Stimulated activated naive CD4-positive, alpha-beta T cell (primary cell): ENCODE measurements around the gene NEDD4L.
"Not testable (repeated sequence)": the region's sequence is repeated elsewhere in the genome, so short reads cannot be mapped to it uniquely, and the experiment has no call there.

Source experiments
- DNase-seq, 6 experiments: peaks; one replicate each; lab custom pipeline; 2025; lab: John Stamatoyannopoulos, UW

NEDD4L gene

DNA sequence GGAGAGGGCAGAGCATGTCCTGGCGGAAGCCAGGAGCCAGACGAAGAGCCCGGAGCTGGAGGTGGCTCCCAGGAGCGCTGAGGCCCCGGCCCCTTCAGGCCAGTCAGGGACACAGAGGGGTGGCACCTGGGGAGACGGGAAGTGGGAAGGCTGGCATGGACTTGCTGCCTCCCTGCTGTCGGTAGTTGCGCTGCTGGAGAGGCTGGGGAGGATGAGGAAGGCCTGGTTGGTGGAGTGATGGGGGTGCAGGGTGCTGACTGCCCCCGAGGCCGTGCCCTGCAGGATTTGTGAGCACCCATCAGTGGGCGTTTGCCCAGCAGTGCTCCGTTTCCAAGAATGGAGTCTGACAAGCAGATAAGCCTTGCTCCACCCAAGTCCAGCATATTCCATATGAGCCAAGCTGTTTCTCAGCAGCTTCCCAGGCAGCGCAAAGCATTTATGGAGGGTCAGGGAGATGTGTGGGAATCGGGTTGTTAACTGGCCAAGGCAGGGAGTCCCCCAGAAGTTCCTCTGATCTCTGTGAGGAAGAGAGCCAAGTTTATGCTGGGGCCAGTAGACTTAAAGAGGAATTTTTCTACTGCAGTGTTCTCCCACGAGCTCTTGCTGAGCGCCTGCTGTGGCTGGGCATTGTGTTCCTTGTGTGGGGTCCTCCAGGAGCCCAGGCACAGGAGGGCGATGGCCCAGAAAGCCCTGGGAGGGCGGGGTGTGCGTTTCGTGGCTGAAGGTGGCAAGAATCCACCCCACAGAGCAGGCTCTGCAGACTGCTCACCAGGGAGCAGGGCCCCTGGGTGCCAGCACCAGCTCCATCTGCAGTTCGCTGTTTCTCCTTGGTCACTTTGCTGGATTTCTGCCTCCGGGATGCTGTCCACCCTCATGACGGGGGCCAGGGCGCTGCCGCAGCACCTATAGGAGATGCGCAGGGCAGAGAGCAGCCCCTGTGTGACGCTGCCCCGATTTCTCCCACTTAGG is 334.7 kb downstream of the NEDD4L start:
- DNase-seq = no peak

DNA sequence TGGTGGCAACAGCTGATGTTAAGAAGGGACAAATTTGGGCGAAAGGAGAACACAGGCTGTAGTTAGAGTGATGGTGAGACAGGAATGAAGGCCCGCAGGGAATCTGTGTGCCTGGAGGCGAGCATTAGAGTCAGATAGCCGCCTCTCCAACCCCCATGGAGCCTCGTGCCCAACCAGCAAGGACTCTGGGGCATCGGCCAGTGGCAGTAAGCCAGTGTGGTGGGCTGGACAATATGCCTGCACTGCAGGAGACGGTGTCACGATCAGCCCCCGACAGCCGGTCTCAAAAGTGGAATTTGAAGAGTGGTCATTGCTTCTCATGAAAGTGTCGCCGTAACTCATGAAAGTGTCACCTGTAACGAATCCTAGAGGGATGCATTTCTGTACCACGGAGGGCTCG is 335.4 kb downstream of the NEDD4L start:
- no peak for DNase-seq

DNA sequence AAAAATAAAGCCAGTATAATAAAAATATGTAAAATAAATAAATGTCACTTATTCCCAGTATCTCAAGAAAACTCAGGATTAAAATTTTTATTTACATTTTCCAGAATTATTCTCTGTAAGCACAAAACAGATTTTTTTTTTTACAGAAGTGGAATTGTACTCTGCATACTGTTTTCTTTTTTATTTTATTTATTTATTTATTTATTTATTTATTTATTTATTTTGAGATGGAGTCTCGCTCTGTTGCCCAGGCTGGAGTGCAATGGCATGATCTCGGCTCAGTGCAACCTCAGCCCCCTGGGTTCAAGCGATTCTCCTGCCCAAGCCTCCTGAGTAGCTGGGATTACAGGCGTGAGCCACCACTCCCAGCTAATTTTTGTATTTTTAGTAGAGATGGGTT is 336.1 kb downstream of the NEDD4L start:
- DNase-seq = not testable (repeated sequence)

DNA sequence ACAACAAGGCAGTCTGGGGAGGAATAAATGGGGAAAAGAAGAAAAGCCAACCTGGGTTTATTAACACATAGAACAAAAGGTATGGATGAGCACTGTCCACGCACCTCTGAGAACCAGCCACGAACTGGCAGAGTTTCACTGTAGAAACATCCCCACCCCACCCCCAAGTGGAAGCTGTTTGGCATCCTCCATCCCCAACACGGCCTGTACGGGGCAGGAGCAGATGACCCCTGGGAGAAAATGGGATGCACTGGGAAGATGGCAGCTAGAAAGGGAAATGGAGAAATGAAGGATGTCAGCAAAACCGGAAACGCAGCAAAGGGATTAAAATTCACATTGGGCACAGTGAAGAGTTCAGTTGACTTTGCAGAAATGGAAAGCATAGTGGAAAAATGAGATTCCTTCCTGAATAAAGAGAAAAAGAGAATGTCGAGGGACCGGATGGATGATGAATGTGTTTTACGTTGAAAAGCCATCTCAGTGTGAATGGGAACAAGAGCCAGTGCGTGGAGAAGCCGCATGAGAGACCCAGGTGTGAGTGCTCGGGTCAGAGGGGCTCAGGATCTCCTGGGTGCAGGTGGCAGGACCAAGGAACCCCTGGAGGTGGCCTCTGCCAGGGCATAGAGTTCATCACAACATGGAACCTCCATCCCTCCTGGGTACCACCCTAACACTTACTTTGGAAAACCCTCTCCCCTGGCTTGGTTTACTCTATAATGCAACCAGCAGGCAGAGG is 337.8 kb downstream of the NEDD4L start:
- no peak for DNase-seq

DNA sequence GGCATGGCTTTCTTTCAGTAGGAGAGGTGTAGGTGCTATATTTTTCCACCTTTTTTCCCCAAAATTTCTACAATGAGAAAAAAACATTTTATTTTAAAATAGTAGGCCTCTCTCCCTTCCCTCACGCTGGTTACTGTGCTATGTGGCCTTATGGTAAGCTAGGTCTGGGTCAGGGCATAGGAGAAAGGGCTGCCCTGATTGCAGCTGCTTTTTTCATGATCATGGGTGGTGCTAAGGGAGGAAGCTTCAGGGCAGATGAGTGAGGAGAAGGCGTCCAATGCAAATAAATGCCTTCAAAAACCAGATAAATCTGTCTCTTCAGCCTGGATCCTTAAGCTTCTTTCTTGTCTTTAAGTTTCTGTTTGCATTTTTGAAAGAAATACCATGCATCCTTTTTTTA is 338.4 kb downstream of the NEDD4L start:
- DNase-seq = no peak

DNA sequence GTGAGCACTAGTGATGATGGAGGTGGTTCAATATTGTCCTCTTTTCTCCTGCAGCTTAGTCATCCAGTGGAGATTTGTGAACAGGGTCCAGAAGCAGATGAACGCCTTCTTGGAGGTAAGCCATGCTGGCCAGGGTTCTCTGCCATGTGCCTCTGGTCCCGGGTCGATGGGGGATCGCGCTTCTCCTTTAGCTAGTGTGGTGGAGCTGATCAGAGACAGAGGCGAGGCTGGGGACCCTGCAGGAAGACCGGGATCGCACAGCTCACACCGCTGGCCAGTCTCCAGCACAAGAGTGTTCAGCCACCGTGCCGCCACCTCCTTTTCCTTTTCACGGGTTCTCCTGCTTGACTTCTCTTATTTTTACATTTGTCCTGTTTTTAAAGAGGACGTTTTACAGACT is 341.4 kb downstream of the NEDD4L start:
- DNase-seq = no peak

DNA sequence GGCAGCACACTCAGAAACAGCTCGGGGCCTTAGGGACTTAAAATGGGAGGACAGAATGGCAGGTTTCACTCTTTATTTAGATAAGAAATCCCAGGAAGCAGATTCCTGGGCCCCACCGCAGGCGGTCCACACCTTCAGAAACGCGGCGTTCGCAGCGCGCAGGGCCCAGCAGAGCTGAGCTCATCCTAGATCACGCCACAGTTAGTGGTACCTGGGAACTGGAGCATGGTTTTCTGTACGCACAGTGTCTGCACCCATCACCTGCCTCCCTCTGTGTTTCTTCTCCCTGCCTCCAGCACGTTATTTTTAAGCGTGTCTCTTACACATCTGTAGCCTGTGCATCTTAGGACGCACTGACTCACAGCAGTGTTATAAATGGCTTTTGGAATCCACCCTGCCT is 342.8 kb downstream of the NEDD4L start:
- DNase-seq = no peak

DNA sequence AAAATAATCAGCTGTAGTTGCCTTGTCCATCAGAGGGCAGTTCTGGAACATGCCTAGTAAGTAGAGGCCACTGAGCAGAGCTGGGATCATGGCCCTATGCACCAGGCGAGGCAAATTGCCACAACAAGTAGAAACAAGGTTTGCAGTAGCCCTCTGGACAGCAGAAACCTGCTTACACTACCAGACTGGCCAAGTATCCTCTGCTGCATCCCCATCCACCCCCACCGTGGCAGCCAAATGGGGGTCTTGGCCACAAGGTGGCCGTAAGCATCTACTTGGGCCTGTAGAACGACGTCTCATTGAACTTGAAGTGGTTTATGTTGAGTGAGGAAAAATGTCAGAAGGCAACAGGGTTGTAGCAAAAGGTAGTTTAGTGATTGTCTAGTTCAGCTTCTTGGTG is 343.7 kb downstream of the NEDD4L start:
- DNase-seq = no peak

DNA sequence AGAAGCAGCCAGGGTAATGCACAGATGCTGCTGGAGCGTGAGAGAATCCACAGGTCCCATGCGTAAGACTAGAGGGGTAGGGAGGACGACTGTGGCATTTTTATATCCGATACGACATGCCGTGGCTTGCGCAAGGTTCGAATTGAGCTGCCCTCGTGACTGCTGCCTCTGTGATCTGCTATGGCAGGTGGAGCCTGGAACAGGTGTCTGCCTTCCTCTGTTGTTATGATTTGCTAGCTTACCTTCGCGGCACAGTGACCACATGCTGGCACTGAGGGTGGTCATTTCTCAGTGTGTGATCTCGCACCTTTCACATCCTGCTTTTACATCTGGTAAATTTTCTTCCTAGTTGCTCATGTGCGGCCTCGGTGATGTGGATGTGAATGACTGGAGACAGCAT is 344.7 kb downstream of the NEDD4L start:
- DNase-seq = no peak

DNA sequence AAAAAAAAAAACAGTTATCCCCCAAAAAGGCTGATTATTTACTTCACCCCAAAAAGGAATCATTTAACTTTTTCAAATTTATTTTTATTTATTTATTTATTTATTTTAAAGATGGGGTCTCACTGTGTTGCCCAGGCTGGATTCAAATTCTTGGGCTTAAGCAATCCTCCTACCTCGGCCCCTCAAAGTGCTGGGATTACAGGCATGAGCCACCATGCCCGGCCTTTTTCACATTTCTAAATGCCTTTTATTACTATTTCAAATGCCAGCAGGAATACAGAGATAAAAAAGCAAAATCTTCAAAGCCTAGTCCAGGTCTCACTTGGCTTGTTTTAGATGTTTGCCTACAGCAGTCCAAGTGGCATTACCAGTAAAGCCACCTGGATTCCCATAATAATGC is 345.7 kb downstream of the NEDD4L start:
- no peak for DNase-seq

DNA sequence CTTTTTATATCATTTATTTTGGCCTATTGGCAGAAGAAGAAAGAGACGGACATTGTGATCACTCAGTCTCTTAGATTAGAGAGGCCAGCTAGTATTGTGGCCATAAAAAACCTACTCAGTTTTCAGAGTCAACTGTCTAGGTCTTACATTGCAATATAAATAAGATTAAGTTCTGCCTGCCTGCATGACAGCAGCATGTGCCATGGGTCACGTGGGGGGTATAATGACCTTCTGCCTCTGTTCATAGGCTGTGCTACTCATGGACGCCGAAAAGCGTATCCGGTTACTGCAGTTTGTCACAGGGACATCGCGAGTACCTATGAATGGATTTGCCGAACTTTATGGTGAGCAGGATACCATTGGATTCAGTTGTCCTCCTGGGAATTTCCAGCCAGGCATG is 346.4 kb downstream of the NEDD4L start:
- DNase-seq = no peak

DNA sequence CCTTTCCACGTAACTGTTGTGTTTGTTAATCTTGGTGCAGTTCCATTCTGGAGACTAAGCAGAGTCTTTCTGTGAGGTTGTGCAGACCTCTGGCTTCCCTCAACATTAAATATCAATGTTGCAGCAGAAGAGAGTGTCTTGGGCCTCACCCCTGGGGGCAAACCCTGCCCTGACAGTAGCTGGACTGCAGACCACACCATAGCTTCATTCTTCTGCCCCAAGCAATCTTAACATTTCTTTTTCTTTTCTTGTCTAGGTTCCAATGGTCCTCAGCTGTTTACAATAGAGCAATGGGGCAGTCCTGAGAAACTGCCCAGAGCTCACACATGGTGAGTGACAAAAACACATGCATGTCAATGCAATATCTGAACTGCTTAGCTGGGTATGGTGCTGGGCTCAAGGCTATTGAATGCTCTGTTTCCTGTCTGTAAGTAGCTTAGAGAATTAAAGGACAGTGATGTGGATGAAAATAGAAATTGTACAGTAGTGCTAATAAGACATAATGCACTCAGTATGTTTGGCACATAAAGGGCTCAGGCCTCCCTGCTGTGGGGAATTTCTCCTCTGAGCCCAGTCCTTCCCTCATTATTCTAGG is 347.3 kb downstream of the NEDD4L start:
- DNase-seq = no peak

DNA sequence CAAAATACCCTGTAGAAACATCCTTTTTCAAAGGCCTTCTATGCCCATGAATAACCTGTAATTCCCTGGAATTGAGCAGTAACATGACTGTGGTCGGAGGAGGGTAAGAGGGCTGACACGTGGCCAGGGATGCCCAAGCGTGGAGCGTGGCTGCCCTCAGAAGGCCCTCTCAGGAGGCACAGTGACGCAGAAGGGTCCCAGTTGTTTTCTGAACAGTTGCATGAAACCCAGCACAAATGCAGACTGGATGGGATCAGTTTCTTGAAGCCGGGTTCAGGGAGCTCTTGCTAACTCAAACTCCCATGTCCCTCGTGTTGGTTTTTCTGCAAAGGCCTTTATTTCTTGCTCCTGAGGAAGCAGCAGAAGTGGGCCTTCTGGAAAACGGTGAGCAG is 347.9 kb downstream of the NEDD4L start:
- no peak for DNase-seq

DNA sequence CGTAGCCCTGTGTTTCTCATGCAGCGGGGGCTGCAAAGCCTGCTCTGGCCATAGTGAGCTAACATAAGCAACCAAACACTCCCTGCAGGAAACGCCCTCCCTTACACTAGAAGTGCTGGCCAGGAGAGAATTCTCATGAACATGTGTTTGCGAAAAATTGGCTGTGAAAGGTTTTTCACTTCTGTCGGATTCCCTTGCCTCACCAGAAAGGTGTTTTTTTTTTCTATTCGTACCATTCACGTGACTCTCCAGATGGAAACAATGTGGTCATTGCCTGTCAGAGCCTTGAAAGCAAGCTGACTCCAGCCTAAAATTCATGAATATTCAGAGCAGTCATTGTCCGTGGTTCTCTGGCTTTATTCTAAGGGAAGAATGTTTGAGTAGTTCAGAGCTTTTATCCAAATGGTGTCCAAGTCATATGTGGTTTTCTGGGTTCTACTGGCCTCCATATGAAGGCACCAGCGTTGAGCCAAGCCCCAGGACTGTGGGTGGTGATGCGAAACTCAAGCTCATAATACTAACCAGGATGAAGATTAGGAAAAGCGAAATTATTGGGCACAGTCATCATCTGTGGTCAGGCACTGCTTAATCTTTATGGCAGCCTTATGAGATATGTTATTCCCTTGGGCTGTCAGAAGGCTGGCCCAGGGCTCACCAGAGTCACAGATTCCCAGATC is 348.4 kb downstream of the NEDD4L start:
- DNase-seq = no peak

DNA sequence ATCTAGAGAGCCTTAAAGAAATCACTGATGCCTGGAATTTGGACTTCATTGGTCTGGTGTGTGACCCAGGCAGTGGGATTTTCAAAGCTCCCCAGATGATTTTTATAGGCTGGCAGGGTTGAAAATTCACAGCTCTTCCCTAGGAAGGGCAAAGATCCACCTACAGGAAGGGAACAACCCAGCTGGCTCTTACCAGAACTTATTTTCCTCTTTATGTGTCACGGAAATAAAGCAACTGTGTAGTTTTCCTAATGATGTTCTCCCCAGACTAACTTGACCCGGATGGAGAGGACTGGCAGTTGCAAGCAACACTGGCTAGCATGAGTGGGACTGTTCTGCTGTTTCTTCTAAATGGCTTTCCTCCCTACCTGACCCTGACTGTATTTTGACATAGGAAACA is 349.3 kb downstream of the NEDD4L start:
- no peak for DNase-seq

DNA sequence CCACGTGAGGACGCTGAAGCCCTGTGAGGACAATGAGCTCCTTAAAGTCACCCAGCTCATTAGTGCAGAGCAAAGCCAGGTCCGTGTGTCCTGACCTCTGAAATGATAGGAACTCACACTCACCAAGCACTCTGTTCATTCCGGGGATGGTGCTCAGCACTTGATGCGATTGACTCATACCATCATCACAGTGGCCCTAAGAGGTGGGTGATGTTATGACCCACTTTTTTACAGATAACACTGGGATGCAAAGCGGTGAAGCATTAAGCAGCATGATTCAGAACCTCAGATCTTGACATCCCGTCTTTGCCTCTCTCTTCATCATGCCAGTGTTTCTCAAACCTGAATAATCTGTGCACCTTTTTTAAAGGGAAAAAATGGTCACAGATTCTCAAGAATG is 350.0 kb downstream of the NEDD4L start:
- no peak for DNase-seq

DNA sequence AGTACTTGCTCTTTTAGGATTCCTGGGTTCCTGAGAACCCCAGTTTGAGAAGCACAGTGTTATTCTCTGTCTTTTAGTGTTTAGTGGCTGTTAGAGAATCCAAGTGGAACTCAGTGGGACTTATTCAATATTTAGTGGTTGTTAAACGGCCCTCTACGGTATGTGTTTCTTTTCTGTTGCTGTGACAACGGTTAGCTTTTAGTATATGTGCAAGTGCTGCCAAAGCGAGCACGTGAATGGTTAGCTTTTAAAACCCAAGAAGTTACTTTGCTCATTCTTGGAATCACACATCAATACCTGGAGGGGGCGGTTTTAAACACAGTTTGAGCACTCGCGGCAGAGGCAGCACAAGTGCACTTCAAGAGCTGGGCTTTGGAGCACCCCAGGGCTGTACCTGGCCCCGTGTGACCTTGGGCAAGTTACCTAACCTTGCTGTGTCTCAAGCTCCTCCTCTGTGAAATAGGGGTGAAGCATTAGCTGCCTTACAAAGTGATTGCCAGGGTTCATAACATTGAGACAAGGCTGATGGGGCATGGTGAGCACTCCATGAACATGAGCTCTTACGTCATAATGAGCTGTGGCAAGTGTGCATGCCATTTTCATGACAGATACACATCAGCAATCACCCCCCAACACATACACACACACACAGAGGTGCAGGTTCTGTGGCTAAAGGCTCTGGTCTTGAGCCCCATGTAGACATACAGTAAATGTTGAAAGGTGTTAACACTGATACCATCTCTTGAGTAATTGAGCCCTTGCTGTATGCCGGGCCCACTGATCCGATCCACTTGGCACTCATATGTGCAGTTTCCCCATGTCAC is 350.8 kb downstream of the NEDD4L start:
- DNase-seq = no peak

DNA sequence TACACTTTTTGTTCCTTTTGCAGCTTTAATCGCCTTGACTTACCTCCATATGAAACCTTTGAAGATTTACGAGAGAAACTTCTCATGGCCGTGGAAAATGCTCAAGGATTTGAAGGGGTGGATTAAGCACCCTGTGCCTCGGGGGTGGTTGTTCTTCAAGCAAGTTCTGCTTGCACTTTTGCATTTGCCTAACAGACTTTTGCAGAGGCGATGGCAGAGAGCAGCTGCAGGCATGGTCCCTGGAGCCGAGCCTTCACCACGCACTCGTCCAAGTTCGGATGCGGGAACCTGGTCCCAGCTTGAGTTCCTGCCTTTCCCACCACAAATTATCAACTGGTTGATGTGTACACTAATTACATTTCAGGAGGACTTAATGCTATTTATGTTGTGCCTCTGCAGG is 352.1 kb downstream of the NEDD4L start:
- DNase-seq = no peak

DNA sequence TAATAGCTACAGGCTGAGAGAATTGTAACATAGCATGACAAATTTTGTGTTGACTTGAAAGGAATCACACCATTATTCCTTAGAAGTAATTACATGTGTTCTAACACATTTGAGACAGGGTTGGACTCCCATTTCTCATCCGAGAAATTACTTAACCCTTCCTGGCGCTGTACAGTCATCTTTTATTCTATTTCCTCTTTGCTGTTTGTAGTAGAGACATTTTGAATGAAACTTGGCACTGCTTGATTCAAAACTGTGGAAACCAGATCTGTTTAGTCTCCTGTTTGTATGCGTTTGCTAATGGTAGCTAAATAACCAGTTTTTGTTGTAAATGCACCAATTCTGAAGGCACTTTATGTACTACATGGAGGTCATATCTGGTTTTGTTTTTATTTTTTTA is 352.9 kb downstream of the NEDD4L start:
- DNase-seq = no peak

DNA sequence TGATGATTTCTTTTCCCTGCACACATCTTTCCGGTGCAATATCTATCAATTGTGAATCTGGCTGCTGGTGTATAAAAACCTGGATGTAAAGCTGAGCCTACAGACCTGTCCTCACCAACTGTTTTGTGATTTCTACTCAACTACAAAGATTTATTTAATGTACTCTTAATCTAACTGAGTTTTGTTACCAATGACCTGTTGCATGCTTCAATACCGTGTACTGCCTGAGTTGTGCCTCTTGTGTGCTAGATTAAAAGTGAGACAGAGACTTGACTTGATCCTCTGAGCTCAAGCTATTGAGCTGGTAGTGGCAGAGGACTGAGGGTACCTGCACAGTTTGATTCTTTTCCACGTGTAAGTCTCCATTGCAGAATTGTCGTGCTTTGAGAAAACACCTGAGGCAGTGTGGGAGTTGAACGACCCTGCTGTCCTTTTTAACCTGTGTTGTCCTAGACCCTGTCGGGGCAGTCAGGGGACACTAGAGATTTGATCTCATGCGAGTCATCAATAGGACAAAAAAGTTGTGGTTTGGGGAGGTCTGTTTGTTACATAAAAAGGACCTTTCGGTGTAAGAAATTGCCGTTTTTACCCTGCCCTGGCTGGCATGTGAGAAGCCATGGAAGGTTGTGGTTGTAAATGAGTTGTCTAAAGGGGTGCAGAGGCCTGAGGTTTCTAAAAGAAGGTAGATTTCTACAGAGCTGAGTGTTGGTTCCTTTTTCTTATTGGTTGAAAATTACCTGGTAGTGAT is 353.5 kb downstream of the NEDD4L start:
- no peak for DNase-seq
